ENCODE measurements around the gene NPAS3.

Gene NPAS3

DNA sequence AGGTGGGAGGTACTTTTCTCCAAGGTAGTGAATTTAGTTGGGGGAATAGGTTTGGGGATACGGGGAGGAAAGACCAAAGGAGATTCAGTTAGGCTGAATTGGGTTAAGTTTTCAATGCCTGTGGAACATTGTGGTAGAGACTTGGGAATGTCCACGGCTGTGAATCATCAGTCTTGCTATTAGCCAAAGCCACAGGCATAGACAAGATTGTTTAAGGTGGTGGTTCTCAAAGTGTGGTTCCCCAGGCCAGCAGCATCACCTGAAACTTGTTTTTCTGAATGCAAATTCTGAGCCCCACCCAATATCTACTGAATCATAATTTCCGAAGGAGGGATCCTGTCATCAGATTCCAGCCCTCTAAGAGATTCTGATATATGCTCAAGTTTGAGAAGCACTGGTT, 696.0 kb downstream of the NPAS3 start:
- DNase-seq (ENCODE audit: low read depth) = peak; percentile 30
- H3K4me3 ChIP-seq (ENCODE audit: control insufficient read depth, low read depth, low read length) = no peak overlapping the region
- TF ChIP-seq CTCF (conservative IDR thresholded peaks at IDR 0.05; ENCODE audit: control insufficient read depth, insufficient read depth, low read depth, low read length) = no peak

GRCh38 chr14:33636716-33637115, 698.0 kb downstream of the NPAS3 start:
- DNase-seq (ENCODE audit: low read depth) = no peak
- H3K4me3 ChIP-seq (ENCODE audit: control insufficient read depth, low read depth, low read length) = no peak overlapping the region
- no peak for TF ChIP-seq CTCF (conservative IDR thresholded peaks at IDR 0.05; ENCODE audit: control insufficient read depth, insufficient read depth, low read depth, low read length)

DNA sequence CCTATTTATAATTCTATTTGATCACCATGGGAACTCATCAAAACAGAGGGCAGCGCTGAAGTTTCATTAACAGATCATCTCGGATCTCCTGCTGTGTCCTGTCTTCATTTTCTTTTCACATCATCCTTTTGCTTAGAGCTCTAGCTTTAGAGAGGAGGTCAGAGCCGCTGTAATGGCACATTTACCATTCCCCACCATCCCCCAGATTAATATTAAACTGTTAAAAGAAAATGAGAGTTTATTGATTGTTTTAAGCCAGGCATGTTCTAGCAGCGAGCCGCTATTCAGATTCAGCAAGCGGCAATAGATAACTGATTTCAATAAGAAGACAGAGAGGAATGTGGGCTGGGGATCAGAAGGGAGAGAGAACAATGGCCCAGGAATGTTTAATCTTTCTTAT, 703.4 kb downstream of the NPAS3 start:
- no peak overlapping the region for H3K4me3 ChIP-seq (ENCODE audit: control insufficient read depth, low read depth, low read length)
- DNase-seq (ENCODE audit: low read depth) = no peak
- no peak for TF ChIP-seq CTCF (conservative IDR thresholded peaks at IDR 0.05; ENCODE audit: control insufficient read depth, insufficient read depth, low read depth, low read length)

DNA sequence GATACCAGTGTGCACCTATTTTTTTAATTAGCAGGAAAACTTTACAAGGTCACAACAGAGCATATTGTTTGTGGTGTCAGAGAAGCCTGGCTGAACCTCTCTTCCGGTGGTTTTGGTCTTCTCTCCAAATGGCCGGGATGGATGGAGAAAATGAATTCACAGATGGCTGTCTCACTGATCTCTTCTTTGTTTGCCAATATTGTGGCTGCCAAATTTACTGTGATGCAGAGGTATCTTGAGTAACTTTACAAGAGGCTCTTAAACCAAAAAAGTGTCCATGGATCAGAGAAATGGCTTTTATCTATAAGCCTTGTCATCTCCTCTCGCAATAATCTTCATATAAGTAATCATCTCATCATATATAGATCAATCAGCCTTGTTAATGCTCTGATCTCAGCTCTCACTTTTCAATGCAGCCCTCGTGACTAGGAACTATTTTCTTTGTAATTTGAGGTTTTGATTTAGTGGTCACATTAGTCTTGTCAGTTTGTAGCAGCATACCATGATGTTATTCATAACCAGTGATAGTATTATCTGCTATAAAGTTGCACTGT, 704.1 kb downstream of the NPAS3 start:
- H3K4me3 ChIP-seq (ENCODE audit: control insufficient read depth, low read depth, low read length) = no peak overlapping the region
- no peak for TF ChIP-seq CTCF (conservative IDR thresholded peaks at IDR 0.05; ENCODE audit: control insufficient read depth, insufficient read depth, low read depth, low read length)
- peak; percentile 39 for DNase-seq (ENCODE audit: low read depth)

- no peak for DNase-seq (ENCODE audit: low read depth)
- H3K4me3 ChIP-seq (ENCODE audit: control insufficient read depth, low read depth, low read length) = no peak overlapping the region
Observed at GRCh38 chr14:33643426-33644181, 704.9 kb downstream of the NPAS3 start.

DNA sequence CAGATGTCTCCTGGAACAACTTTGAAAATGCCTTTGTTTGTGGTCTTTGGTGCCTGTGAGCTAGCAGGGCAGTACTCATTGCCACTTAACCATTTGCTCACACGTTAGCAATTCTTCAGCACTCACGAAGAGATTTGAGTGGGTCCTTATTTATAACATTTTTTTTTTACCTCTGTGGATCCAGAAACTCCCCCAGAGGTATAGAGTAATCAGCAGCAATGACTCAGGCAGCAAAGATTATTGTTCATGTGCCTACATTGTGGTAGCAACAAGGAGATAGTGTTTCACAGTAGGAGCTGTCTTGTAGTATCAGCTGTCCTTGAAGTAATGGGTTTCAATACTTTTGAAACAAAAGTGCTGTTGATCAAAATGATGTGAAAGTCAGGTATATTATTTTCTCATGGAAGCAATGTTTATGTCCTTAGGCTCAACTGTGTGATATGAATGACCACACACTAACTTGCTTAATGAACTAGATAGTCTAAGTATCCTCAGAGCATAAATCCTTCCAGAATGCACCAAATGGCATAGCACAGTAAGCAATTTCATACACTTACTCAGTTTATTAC, 708.1 kb downstream of the NPAS3 start:
- DNase-seq (ENCODE audit: low read depth) = peak; percentile 77

More at GRCh38 chr14:33643426-33644181, 704.9 kb downstream of the NPAS3 start:
- no peak for TF ChIP-seq CTCF (conservative IDR thresholded peaks at IDR 0.05; ENCODE audit: control insufficient read depth, insufficient read depth, low read depth, low read length)

More for the DNA sequence above, 708.1 kb downstream of the NPAS3 start:
- H3K4me3 ChIP-seq (ENCODE audit: control insufficient read depth, low read depth, low read length) = no peak overlapping the region
- no peak for TF ChIP-seq CTCF (conservative IDR thresholded peaks at IDR 0.05; ENCODE audit: control insufficient read depth, insufficient read depth, low read depth, low read length)

All from fibroblast of mammary gland (primary cell).